Naive thymus-derived CD4-positive, alpha-beta T cell (primary cell): ENCODE results near the gene ZNF48. TPM values are rescaled to one million over a fixed set of nuclear protein-coding genes. Genes with fewer than 3 reads are reported as not detected.

ENCODE experiments used
- ATAC-seq: fragments of 150-1000 bp; cut with Tn5 transposase; 2 replicates; pipeline ENCODE4 v1.10.0; 2021; ENCODE audit warnings: mild to moderate bottlenecking, moderate library complexity
- CTCF ChIA-PET: fragments of 350-600 bp; sonication (Branson Sonifier 250); formaldehyde crosslinking; loops from one replicate; lab custom pipeline; 2021; ENCODE audit warnings: antibody characterized with exemption; lab: Charles Lee
- POLR2A ChIA-PET: fragments of 350-600 bp; sonication (Branson Sonifier 250); formaldehyde crosslinking; loops from one replicate; lab custom pipeline; 2021; ENCODE audit warnings: antibody characterized with exemption, inconsistent platforms; lab: Charles Lee
- DNase-seq, 9 donors: peaks; one replicate each; pipeline versions ENCODE4 v3.0.0 to v3.0.0-alpha.2; 2020 to 2022; ENCODE audit warnings: mixed read lengths in 1 of 9
- H3K27ac ChIP-seq: one replicate; pipeline ENCODE4 v1.7.0; 2013; ENCODE audit warnings: mild to moderate bottlenecking, low read depth, low read length, moderate library complexity
- H3K27me3 ChIP-seq, 2 donors: one replicate each; pipeline ENCODE4 v1.7.0; 2013; ENCODE audit warnings: low read length in 2 of 2, mild to moderate bottlenecking in 2 of 2, moderate library complexity in 2 of 2; ENCODE audit not compliant: control insufficient read depth in 2 of 2, insufficient read depth in 2 of 2
- H3K36me3 ChIP-seq, 3 experiments: 1 replicate in 2 of 3; 2 replicates in 1 of 3; pipeline ENCODE4 v1.7.0; 2013; ENCODE audit warnings: low read length in 3 of 3, mild to moderate bottlenecking in 3 of 3, moderate library complexity in 1 of 3; ENCODE audit not compliant: insufficient read depth in 3 of 3, control insufficient read depth in 2 of 3
- H3K4me1 ChIP-seq, 2 donors: one replicate each; pipeline ENCODE4 v1.7.0; 2013; ENCODE audit warnings: low read length in 2 of 2, mild to moderate bottlenecking in 2 of 2, moderate library complexity in 1 of 2; ENCODE audit not compliant: control insufficient read depth in 2 of 2, insufficient read depth in 2 of 2
- H3K4me3 ChIP-seq: 2 replicates; pipeline ENCODE4 v1.7.0; 2013; ENCODE audit warnings: mild to moderate bottlenecking, low read length
- H3K9me3 ChIP-seq, 3 experiments: 1 replicate in 2 of 3; 2 replicates in 1 of 3; pipeline ENCODE4 v1.7.0; 2013; ENCODE audit warnings: low read length in 3 of 3; ENCODE audit not compliant: control insufficient read depth in 2 of 3
- H3K27ac Mint-ChIP-seq, 9 donors: one replicate each; pipeline ENCODE4 v1.8.0; 2020 to 2022; ENCODE audit warnings: mixed read lengths in 9 of 9, mild to moderate bottlenecking in 8 of 9, moderate library complexity in 5 of 9, inconsistent platforms in 2 of 9
- H3K27me3 Mint-ChIP-seq, 5 donors: one replicate each; pipeline ENCODE4 v1.8.0; 2021 to 2022; ENCODE audit warnings: mixed read lengths in 5 of 5, mild to moderate bottlenecking in 1 of 5
- H3K36me3 Mint-ChIP-seq, 5 donors: one replicate each; pipeline ENCODE4 v1.8.0; 2020 to 2022; ENCODE audit warnings: mixed read lengths in 5 of 5, mild to moderate bottlenecking in 3 of 5, inconsistent platforms in 1 of 5
- H3K4me1 Mint-ChIP-seq, 7 donors: one replicate each; pipeline ENCODE4 v1.8.0; 2020 to 2022; ENCODE audit warnings: mixed read lengths in 7 of 7, mild to moderate bottlenecking in 3 of 7, inconsistent platforms in 1 of 7
- H3K4me3 Mint-ChIP-seq, 10 donors: one replicate each; pipeline ENCODE4 v1.8.0; 2020 to 2022; ENCODE audit warnings: mild to moderate bottlenecking in 10 of 10, mixed read lengths in 10 of 10, moderate library complexity in 6 of 10, inconsistent platforms in 2 of 10
- H3K9me3 Mint-ChIP-seq, 11 donors: one replicate each; pipeline ENCODE4 v1.8.0; 2020 to 2022; ENCODE audit warnings: mixed read lengths in 11 of 11, mild to moderate bottlenecking in 4 of 11, inconsistent platforms in 1 of 11, moderate library complexity in 1 of 11
- intact Hi-C, 2 donors: fragments of 100-400 bp; cut with micrococcal nuclease; formaldehyde crosslinking; loops; one replicate each; pipeline ENCODE4 v1.15.1; 2023
- polyA plus RNA-seq, 2 donors: library from polyadenylated mRNA; unstranded; fragments of 300-500 nt; fragmentation: Illumina TruSeq; gene quantifications; one replicate each; pipeline ENCODE4 v1.2.3, GENCODE V29; 2021
- total RNA-seq, 6 experiments: library from RNA in 5 of 6; stranded (reverse) in 5 of 6; gene quantifications; 1 replicate in 5 of 6; 2 replicates in 1 of 6; pipeline ENCODE4 v1.2.3 and lab custom pipeline; 2021 to 2026

The ZNF48 gene
- total and polyA plus RNA-seq, 7 experiments from 2014 or later = 6.0 to 16.0 (median 10.9) TPM

- CTCF ChIA-PET = interaction anchor here (0.6 to 1.0 kb wide), 3 partner anchors 58 to 299 kb away, joined by 3 to 5 read pairs (median 5); no protein-coding TSS in a partner anchor
- Mint-ChIP-seq H3K27me3 (peaks cover 0 to 2% (median 0%) of the 10 kb centered on the region in 5 donors), H3K4me1 (peaks cover 0 to 34% (median 24%) of the 10 kb centered on the region in 7 donors), H3K36me3 (peaks cover 0 to 17% (median 4%) of the 10 kb centered on the region in 5 donors), H3K9me3 (no peaks in the 10 kb centered on the region), H3K4me3 (peak overlapping the region in 2 of 10 donors; percentile 5 to 66), H3K27ac (peak overlapping the region in 8 of 9 donors; percentile 19 to 87 (median 56))
- ATAC-seq (peak; percentile 18), DNase-seq (no peak)
- Histone ChIP-seq H3K9me3 (no peaks in the 10 kb centered on the region), H3K36me3 (peaks cover 0 to 44% (median 22%) of the 10 kb centered on the region in 3 experiments), H3K4me3 (no peak overlapping the region), H3K27ac (no peak overlapping the region), H3K27me3 (no peaks in the 10 kb centered on the region), H3K4me1 (peaks cover 10 to 13% of the 10 kb centered on the region in 2 donors)
- intact Hi-C loops = no loop called here
- POLR2A ChIA-PET = interaction anchor here (0.9 to 1.5 kb wide), 3 partner anchors 12 to 52 kb away, joined by 3 to 5 read pairs (median 3); no protein-coding TSS in a partner anchor
These were observed 44.9 kb upstream of the ZNF48 start for GRCh38 chr16:30350134-30350871.

GRCh38 chr16:30351001-30351441 lies 44.2 kb upstream of the ZNF48 start:
- peaks cover 0 to 17% (median 4%) of the 10 kb centered on the region in 5 donors for H3K36me3 Mint-ChIP-seq
- Histone ChIP-seq H3K27me3 (no peaks in the 10 kb centered on the region), H3K4me1 (peaks cover 16 to 18% of the 10 kb centered on the region in 2 donors), H3K9me3 (no peaks in the 10 kb centered on the region), H3K36me3 (peaks cover 0 to 44% (median 22%) of the 10 kb centered on the region in 3 experiments), H3K27ac (no peak overlapping the region), H3K4me3 (no peak overlapping the region)
- ChIA-PET CTCF (no interaction called here), POLR2A (interaction anchor here (1.2 to 1.3 kb wide), 2 partner anchors 15 to 52 kb away, joined by 3 to 7 read pairs; no protein-coding TSS in a partner anchor)
- DNase-seq (peak in 1 of 9 donors; percentile 5), ATAC-seq (no peak)
- peak overlapping the region in 1 of 10 donors; percentile 66 for H3K4me3 Mint-ChIP-seq
- H3K4me1 Mint-ChIP-seq = peaks cover 1 to 39% (median 27%) of the 10 kb centered on the region in 7 donors
- H3K27me3 Mint-ChIP-seq = peaks cover 0 to 2% (median 0%) of the 10 kb centered on the region in 5 donors
- peak overlapping the region in 3 of 9 donors; percentile 22 to 87 (median 32) for H3K27ac Mint-ChIP-seq
- H3K9me3 Mint-ChIP-seq = no peaks in the 10 kb centered on the region
- intact Hi-C loops = no loop called here

GRCh38 chr16:30351586-30352419 lies 43.4 kb upstream of the ZNF48 start:
- peak overlapping the region in 5 of 10 donors; percentile 7 to 68 (median 33) for H3K4me3 Mint-ChIP-seq
- peak overlapping the region in 5 of 9 donors; percentile 27 to 87 (median 39) for H3K27ac Mint-ChIP-seq
- Histone ChIP-seq H3K36me3 (peaks cover 0 to 44% (median 22%) of the 10 kb centered on the region in 3 experiments), H3K4me3 (no peak overlapping the region), H3K27me3 (no peaks in the 10 kb centered on the region), H3K27ac (no peak overlapping the region), H3K9me3 (no peaks in the 10 kb centered on the region), H3K4me1 (peaks cover 16 to 18% of the 10 kb centered on the region in 2 donors)
- ChIA-PET CTCF (no interaction called here), POLR2A (interaction anchor here (1.3 kb wide), 1 partner anchor 16 kb away, joined by 7 read pairs; no protein-coding TSS in a partner anchor)
- H3K4me1 Mint-ChIP-seq = peaks cover 5 to 46% (median 31%) of the 10 kb centered on the region in 7 donors
- DNase-seq = peak in 1 of 9 donors; percentile 5
- H3K27me3 Mint-ChIP-seq = peaks cover 0 to 2% (median 0%) of the 10 kb centered on the region in 5 donors
- no peaks in the 10 kb centered on the region for H3K9me3 Mint-ChIP-seq
- intact Hi-C loops = no loop called here
- peaks cover 0 to 18% (median 4%) of the 10 kb centered on the region in 5 donors for H3K36me3 Mint-ChIP-seq
- no peak for ATAC-seq

- Mint-ChIP-seq H3K4me3 (peak overlapping the region in 9 of 10 donors; percentile 11 to 68 (median 41)), H3K27me3 (peaks cover 0 to 2% (median 0%) of the 10 kb centered on the region in 5 donors), H3K27ac (peak overlapping the region in 4 of 9 donors; percentile 16 to 47 (median 38)), H3K4me1 (peaks cover 10 to 52% (median 33%) of the 10 kb centered on the region in 7 donors), H3K9me3 (no peaks in the 10 kb centered on the region), H3K36me3 (peaks cover 0 to 24% (median 4%) of the 10 kb centered on the region in 5 donors)
- Histone ChIP-seq H3K9me3 (no peaks in the 10 kb centered on the region), H3K36me3 (peaks cover 0 to 52% (median 22%) of the 10 kb centered on the region in 3 experiments), H3K27me3 (no peaks in the 10 kb centered on the region), H3K4me3 (no peak overlapping the region), H3K4me1 (peaks cover 16 to 18% of the 10 kb centered on the region in 2 donors), H3K27ac (no peak overlapping the region)
- ATAC-seq = no peak
- DNase-seq = peak in 1 of 9 donors; percentile 6
- intact Hi-C loops = no loop called here
- ChIA-PET CTCF (interaction anchor here (1.1 kb wide), 1 partner anchor 57 kb away, joined by 5 read pairs; no protein-coding TSS in a partner anchor), POLR2A (interaction anchor here (1.3 to 4.9 kb wide), 2 partner anchors 18 to 30 kb away, joined by 3 to 22 read pairs; partner anchors contain the start of genes SEPTIN1 and TBC1D10B)
These were observed 42.5 kb upstream of the ZNF48 start for GRCh38 chr16:30352488-30353401.

GRCh38 chr16:30353438-30354129 lies 41.6 kb upstream of the ZNF48 start:
- DNase-seq (peak in 1 of 9 donors; percentile 13), ATAC-seq (no peak)
- H3K4me1 Mint-ChIP-seq = peaks cover 10 to 52% (median 33%) of the 10 kb centered on the region in 7 donors
- intact Hi-C loops = loop anchor here in 1 of 2 donors (2.0 kb wide), 2 partner anchors 25 to 55 kb away; no protein-coding TSS in a partner anchor
- peaks cover 0 to 2% (median 0%) of the 10 kb centered on the region in 5 donors for H3K27me3 Mint-ChIP-seq
- ChIA-PET POLR2A (interaction anchor here (1.1 to 4.9 kb wide), 5 partner anchors 18 to 287 kb away, joined by 3 to 22 read pairs (median 6); partner anchors contain the start of genes ALDOA, SEPTIN1 and TBC1D10B), CTCF (interaction anchor here (1.1 to 1.3 kb wide), 3 partner anchors 17 to 56 kb away, joined by 3 to 5 read pairs (median 3); no protein-coding TSS in a partner anchor)
- H3K4me3 Mint-ChIP-seq = peak overlapping the region; percentile 90 to 100 (median 96)
- H3K27ac ChIP-seq = peak overlapping the region; percentile 92
- peaks cover 0 to 60% (median 22%) of the 10 kb centered on the region in 3 experiments for H3K36me3 ChIP-seq
- H3K27me3 ChIP-seq = no peaks in the 10 kb centered on the region
- H3K4me1 ChIP-seq = peaks cover 16 to 18% of the 10 kb centered on the region in 2 donors
- no peaks in the 10 kb centered on the region for H3K9me3 ChIP-seq
- peaks cover 0 to 24% (median 4%) of the 10 kb centered on the region in 5 donors for H3K36me3 Mint-ChIP-seq
- no peaks in the 10 kb centered on the region for H3K9me3 Mint-ChIP-seq
- H3K27ac Mint-ChIP-seq = peak overlapping the region in 5 of 9 donors; percentile 23 to 99 (median 98)
- peak overlapping the region; percentile 82 for H3K4me3 ChIP-seq
